Measurements from ENCODE around the gene SPEF1.

DNA sequence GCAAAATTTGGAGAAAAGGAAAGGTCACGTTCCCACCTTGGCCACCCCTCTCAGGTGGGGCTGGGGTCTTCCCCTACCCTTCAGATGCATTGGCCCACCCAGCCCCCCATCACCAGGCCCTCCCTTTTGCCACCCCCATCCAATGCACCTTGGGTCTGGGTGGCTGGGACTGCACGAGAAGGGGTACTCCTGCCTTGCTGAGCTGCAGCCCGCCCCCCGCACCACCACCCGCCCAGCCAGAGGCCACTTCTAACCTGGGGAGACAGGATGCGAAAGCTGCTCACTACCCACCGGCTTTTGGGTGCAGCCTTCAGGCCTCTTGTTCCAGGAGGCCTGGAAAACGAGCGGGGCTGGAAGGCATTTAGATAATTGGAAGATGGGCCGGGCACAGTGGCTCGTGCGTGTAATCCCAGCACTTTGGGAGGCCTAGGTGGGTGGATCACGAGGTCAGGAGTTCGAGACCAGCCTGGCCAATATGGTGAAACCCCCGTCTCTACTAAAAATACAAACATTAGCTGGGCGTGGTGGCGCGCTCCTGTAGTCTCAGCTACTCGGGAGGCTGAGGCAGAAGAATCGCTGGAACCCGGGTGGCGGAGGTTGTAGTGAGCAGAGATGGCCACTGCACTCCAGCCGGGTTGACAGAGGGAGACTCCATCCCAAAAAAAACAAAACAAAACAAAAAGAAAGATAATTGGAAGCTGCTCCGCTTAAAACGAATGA is 13.6 kb upstream of the SPEF1 start:
- TF ChIP-seq, protein P1, sequence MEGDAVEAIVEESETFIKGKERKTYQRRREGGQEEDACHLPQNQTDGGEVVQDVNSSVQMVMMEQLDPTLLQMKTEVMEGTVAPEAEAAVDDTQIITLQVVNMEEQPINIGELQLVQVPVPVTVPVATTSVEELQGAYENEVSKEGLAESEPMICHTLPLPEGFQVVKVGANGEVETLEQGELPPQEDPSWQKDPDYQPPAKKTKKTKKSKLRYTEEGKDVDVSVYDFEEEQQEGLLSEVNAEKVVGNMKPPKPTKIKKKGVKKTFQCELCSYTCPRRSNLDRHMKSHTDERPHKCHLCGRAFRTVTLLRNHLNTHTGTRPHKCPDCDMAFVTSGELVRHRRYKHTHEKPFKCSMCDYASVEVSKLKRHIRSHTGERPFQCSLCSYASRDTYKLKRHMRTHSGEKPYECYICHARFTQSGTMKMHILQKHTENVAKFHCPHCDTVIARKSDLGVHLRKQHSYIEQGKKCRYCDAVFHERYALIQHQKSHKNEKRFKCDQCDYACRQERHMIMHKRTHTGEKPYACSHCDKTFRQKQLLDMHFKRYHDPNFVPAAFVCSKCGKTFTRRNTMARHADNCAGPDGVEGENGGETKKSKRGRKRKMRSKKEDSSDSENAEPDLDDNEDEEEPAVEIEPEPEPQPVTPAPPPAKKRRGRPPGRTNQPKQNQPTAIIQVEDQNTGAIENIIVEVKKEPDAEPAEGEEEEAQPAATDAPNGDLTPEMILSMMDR (IDR thresholded peaks at IDR 0.05): no peak
- TF ChIP-seq POLR2A (IDR thresholded peaks at IDR 0.05): no peak
